Neural cell (in vitro differentiated cells): ENCODE data around the gene SLC7A6. TPM values are rescaled to one million over a fixed set of nuclear protein-coding genes. Genes with fewer than 3 reads are reported as not detected.
A peak's percentile ranks its signal among the peaks of the same experiment; 100 is the strongest.

Experiments
- H2AFZ ChIP-seq: fragments of 200-600, 300-800 bp; sonication (generic), shearing (Covaris generic); 2 replicates; pipeline ENCODE4 v1.6.0; 2014; ENCODE audit warnings: low read depth, mild to moderate bottlenecking, antibody characterized with exemption, low read length, moderate library complexity
- H3F3A ChIP-seq: fragments of 200-600 bp; shearing (Covaris generic); 2 replicates; pipeline ENCODE4 v1.6.1; 2016; ENCODE audit warnings: mild to moderate bottlenecking, moderate library complexity, mixed read lengths, antibody characterized with exemption, low read length; ENCODE audit not compliant: insufficient read depth, poor library complexity, severe bottlenecking
- H3K27ac ChIP-seq: fragments of 200-600, 300-800 bp; sonication (generic), shearing (Covaris generic); 2 replicates; pipeline ENCODE4 v1.5.1; 2014; ENCODE audit warnings: mild to moderate bottlenecking, low read length, moderate library complexity
- H3K27me3 ChIP-seq: fragments of 300-800, 200-600 bp; sonication (generic), shearing (Covaris generic); 2 replicates; pipeline ENCODE4 v1.6.0; 2014; ENCODE audit warnings: mild to moderate bottlenecking, low read depth, low read length, moderate library complexity; ENCODE audit not compliant: insufficient read depth
- H3K36me3 ChIP-seq: fragments of 300-800, 200-600 bp; sonication (generic), shearing (Covaris generic); 2 replicates; pipeline ENCODE4 v1.5.1; 2014; ENCODE audit warnings: mild to moderate bottlenecking, antibody characterized with exemption, low read length, moderate library complexity; ENCODE audit not compliant: insufficient read depth
- H3K4me2 ChIP-seq: fragments of 300-800, 200-600 bp; sonication (generic), shearing (Covaris generic); 2 replicates; pipeline ENCODE4 v1.6.0; 2014; ENCODE audit warnings: mild to moderate bottlenecking, low read length
- H3K4me3 ChIP-seq: fragments of 300-800, 200-600 bp; sonication (generic), shearing (Covaris generic); 2 replicates; pipeline ENCODE4 v1.5.1; 2014; ENCODE audit warnings: mild to moderate bottlenecking, low read length, moderate library complexity
- H3K79me2 ChIP-seq: fragments of 200-600 bp; shearing (Covaris generic); replicated peaks from 2 replicates; pipeline ENCODE4 v1.6.0; 2014; ENCODE audit warnings: mild to moderate bottlenecking, low read length, moderate library complexity; ENCODE audit not compliant: insufficient read depth
- H3K9ac ChIP-seq: fragments of 300-800, 200-600 bp; sonication (generic), shearing (Covaris generic); 2 replicates; pipeline ENCODE4 v1.6.1; 2016; ENCODE audit warnings: mild to moderate bottlenecking, low read length, mixed read lengths
- H3K9me2 ChIP-seq: fragments of 200-600 bp; shearing (Covaris generic); 2 replicates; pipeline ENCODE4 v1.6.1; 2016; ENCODE audit warnings: mild to moderate bottlenecking, low read length, mixed read lengths; ENCODE audit not compliant: insufficient read depth
- H3K9me3 ChIP-seq: fragments of 200-600, 300-800 bp; sonication (generic), shearing (Covaris generic); 2 replicates; pipeline ENCODE4 v1.6.1; 2016; ENCODE audit warnings: mild to moderate bottlenecking, mixed run types, low read length, moderate library complexity, mixed read lengths
- H4K20me1 ChIP-seq: fragments of 200-600 bp; shearing (Covaris generic); 2 replicates; pipeline ENCODE4 v1.6.1; 2016; ENCODE audit warnings: mild to moderate bottlenecking, mixed run types; ENCODE audit not compliant: insufficient read depth
- CTCF ChIP-seq: fragments of 450-650 bp; IDR thresholded peaks from 2 replicates; pipeline ENCODE4 v1.5.1; 2014; ENCODE audit warnings: antibody characterized with exemption, mild to moderate bottlenecking, moderate library complexity; ENCODE audit not compliant: poor library complexity, severe bottlenecking
- EP300 ChIP-seq: fragments of 450-650 bp; conservative IDR thresholded peaks from 2 replicates; pipeline ENCODE4 v1.6.1; 2014; ENCODE audit warnings: antibody characterized with exemption, mild to moderate bottlenecking, moderate library complexity; ENCODE audit not compliant: poor library complexity, severe bottlenecking
- EZH2 ChIP-seq: fragments of 200-600, 300-800 bp; shearing (Covaris generic), sonication (generic); IDR thresholded peaks from 2 replicates; pipeline ENCODE4 v1.6.1; 2014; ENCODE audit warnings: antibody characterized with exemption, low read length, borderline replicate concordance, mild to moderate bottlenecking; ENCODE audit not compliant: insufficient read depth, poor library complexity, severe bottlenecking
- MXI1 ChIP-seq: fragments of 450-650 bp; conservative IDR thresholded peaks from 2 replicates; pipeline ENCODE4 v1.6.1; 2014; ENCODE audit warnings: antibody characterized with exemption, mild to moderate bottlenecking; ENCODE audit not compliant: poor library complexity, severe bottlenecking
- POLR2AphosphoS5 ChIP-seq: IDR thresholded peaks from 2 replicates; pipeline ENCODE4 v1.6.1; 2012
- RAD21 ChIP-seq: fragments of 450-650 bp; conservative IDR thresholded peaks from 2 replicates; pipeline ENCODE4 v1.6.1; 2014; ENCODE audit warnings: antibody characterized with exemption, mild to moderate bottlenecking, moderate library complexity
- REST ChIP-seq: IDR thresholded peaks from 2 replicates; pipeline ENCODE4 v1.6.1; 2012; ENCODE audit warnings: borderline replicate concordance
- SMC3 ChIP-seq: fragments of 450-650 bp; conservative IDR thresholded peaks from 2 replicates; pipeline ENCODE4 v1.6.1; 2014; ENCODE audit warnings: antibody characterized with exemption, mild to moderate bottlenecking, moderate library complexity; ENCODE audit not compliant: poor library complexity
- TAF1 ChIP-seq: IDR thresholded peaks from 2 replicates; pipeline ENCODE4 v1.6.1; 2012; ENCODE audit warnings: low read depth
- polyA plus RNA-seq: library from polyadenylated mRNA; depleted of rRNA; stranded (reverse); fragments of >200 nt; gene quantifications from 2 replicates; pipeline ENCODE4 v1.2.3, GENCODE V29; 2014

SLC7A6 gene
- polyA plus RNA-seq, 1 donor from 2014 or later, result 39.3 TPM

GRCh38 chr16:68235887-68236136 lies 28.5 kb upstream of the SLC7A6 start, which contains the start of gene ESRP2:
Gene ESRP2, minus strand, starts transcription at chr16:68236127. Its CDS starts 82 bp downstream, at chr16:68236045.
- peak within 1 kb of the TSS; percentile 75 for H3K4me3 ChIP-seq
- no peaks in the 10 kb centered on the region for H3K36me3 ChIP-seq
- H3F3A ChIP-seq, result no peaks in the 10 kb centered on the region
- peak within 1 kb of the TSS; percentile 35 for H3K4me2 ChIP-seq
- no peak within 1 kb of the TSS for H2AFZ ChIP-seq
- no peaks in the 10 kb centered on the region for H4K20me1 ChIP-seq
- H3K27me3 ChIP-seq, result peaks cover 49% of the 10 kb centered on the region
- H3K9ac ChIP-seq, result no peak within 1 kb of the TSS
- no peaks in the 10 kb centered on the region for H3K79me2 ChIP-seq
- H3K27ac ChIP-seq, result no peak within 1 kb of the TSS
- TF ChIP-seq SMC3 (no peak), REST (no peak), CTCF (no peak), EZH2 (no peak), EP300 (no peak), RAD21 (no peak), TAF1 (no peak), MXI1 (no peak), POLR2AphosphoS5 (no peak)
- H3K9me3 ChIP-seq, result no peaks in the 10 kb centered on the region
- no peaks in the 10 kb centered on the region for H3K9me2 ChIP-seq

- no peaks in the 10 kb centered on the region for H3F3A ChIP-seq
- no peak for TF ChIP-seq EP300
- TF ChIP-seq EZH2, result no peak
- no peak for TF ChIP-seq REST
- TF ChIP-seq RAD21, result no peak
- TF ChIP-seq MXI1, result no peak
- TF ChIP-seq POLR2AphosphoS5, result no peak
- H3K9me2 ChIP-seq, result no peaks in the 10 kb centered on the region
- peaks cover 49% of the 10 kb centered on the region for H3K27me3 ChIP-seq
- H3K4me2 ChIP-seq, result no peak overlapping the region
- H3K79me2 ChIP-seq, result no peaks in the 10 kb centered on the region
- peak overlapping the region; percentile 75 for H3K4me3 ChIP-seq
- H3K36me3 ChIP-seq, result no peaks in the 10 kb centered on the region
- H3K27ac ChIP-seq, result no peak overlapping the region
- H4K20me1 ChIP-seq, result no peaks in the 10 kb centered on the region
- H3K9me3 ChIP-seq, result no peaks in the 10 kb centered on the region
- no peak overlapping the region for H2AFZ ChIP-seq
- no peak overlapping the region for H3K9ac ChIP-seq
These were observed 28.0 kb upstream of the SLC7A6 start for GRCh38 chr16:68236137-68236825.
